Measurements from ENCODE around the gene WDR87. TPM values are rescaled to one million over a fixed set of nuclear protein-coding genes. Genes with fewer than 3 reads are reported as not detected.

The WDR87 gene
- total and polyA plus RNA-seq, 9 of the 15 experiments (the other 6 are each of a cell fraction or from before 2014, with no cell fraction given) = not detected

DNA sequence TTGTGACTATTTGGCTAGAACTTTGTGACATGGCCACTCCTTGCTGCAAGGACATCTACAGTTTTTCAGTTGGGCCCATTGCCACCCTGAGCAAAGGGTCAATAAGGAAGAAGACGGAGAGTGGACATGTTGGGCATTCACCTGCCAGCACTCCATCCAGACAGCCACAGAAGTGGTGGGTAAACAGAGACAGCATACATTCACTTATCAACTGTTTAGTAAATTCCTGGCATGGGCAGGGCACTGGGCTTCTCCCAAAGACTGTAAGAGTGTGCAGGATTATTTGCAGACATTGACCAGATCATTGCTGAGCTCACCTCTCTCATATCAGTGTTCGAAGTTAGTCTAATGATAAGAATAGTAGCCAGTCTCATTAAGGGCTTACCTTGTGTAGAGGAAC lies 29.8 kb upstream of the WDR87 start:
- no peak overlapping the region for H3K27ac ChIP-seq (ENCODE audit: extremely low read depth, low read depth, low read length)
- no peak for TF ChIP-seq TBL1XR1 (IDR thresholded peaks at IDR 0.05; ENCODE audit: low read length in 2 of 2)
- TF ChIP-seq, protein P1, sequence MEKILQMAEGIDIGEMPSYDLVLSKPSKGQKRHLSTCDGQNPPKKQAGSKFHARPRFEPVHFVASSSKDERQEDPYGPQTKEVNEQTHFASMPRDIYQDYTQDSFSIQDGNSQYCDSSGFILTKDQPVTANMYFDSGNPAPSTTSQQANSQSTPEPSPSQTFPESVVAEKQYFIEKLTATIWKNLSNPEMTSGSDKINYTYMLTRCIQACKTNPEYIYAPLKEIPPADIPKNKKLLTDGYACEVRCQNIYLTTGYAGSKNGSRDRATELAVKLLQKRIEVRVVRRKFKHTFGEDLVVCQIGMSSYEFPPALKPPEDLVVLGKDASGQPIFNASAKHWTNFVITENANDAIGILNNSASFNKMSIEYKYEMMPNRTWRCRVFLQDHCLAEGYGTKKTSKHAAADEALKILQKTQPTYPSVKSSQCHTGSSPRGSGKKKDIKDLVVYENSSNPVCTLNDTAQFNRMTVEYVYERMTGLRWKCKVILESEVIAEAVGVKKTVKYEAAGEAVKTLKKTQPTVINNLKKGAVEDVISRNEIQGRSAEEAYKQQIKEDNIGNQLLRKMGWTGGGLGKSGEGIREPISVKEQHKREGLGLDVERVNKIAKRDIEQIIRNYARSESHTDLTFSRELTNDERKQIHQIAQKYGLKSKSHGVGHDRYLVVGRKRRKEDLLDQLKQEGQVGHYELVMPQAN (IDR thresholded peaks at IDR 0.05; ENCODE audit: borderline replicate concordance) = no peak
- no peak for TF ChIP-seq BDP1 (IDR thresholded peaks at IDR 0.05; ENCODE audit: insufficient read depth, insufficient read length)
- TF ChIP-seq ZNF354B (CRISPR knock-in tag; IDR thresholded peaks at IDR 0.05) = no peak
- TF ChIP-seq ATF4 (CRISPR knock-in tag; IDR thresholded peaks at IDR 0.05) = no peak
- TF ChIP-seq, protein P2, sequence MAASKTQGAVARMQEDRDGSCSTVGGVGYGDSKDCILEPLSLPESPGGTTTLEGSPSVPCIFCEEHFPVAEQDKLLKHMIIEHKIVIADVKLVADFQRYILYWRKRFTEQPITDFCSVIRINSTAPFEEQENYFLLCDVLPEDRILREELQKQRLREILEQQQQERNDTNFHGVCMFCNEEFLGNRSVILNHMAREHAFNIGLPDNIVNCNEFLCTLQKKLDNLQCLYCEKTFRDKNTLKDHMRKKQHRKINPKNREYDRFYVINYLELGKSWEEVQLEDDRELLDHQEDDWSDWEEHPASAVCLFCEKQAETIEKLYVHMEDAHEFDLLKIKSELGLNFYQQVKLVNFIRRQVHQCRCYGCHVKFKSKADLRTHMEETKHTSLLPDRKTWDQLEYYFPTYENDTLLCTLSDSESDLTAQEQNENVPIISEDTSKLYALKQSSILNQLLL (CRISPR knock-in tag; IDR thresholded peaks at IDR 0.05; ENCODE audit: borderline replicate concordance) = no peak
- no peak for TF ChIP-seq CBX2 (IDR thresholded peaks at IDR 0.05; ENCODE audit: insufficient read depth, low read length, poor library complexity, severe bottlenecking)
- no peak for TF ChIP-seq ADNP (tag; IDR thresholded peaks at IDR 0.05)
- TF ChIP-seq, protein P3, sequence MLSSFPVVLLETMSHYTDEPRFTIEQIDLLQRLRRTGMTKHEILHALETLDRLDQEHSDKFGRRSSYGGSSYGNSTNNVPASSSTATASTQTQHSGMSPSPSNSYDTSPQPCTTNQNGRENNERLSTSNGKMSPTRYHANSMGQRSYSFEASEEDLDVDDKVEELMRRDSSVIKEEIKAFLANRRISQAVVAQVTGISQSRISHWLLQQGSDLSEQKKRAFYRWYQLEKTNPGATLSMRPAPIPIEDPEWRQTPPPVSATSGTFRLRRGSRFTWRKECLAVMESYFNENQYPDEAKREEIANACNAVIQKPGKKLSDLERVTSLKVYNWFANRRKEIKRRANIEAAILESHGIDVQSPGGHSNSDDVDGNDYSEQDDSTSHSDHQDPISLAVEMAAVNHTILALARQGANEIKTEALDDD (IDR thresholded peaks at IDR 0.05) = no peak
- no peak for TF ChIP-seq TCF7 (IDR thresholded peaks at IDR 0.05; ENCODE audit: borderline replicate concordance)
- H3K79me2 ChIP-seq (ENCODE audit: control insufficient read depth, insufficient read depth, low read length) = no peaks in the 10 kb centered on the region
- H2AFZ ChIP-seq (ENCODE audit: low read depth, low read length) = no peak overlapping the region
- POLR2A ChIA-PET = no interaction called here
- H3K4me1 ChIP-seq (replicated peaks in 1 of 2; ENCODE audit: control insufficient read depth in 2 of 2, insufficient read depth in 2 of 2, low read length in 2 of 2) = peaks cover 0 to 6% of the 10 kb centered on the region in 2 experiments; a peak in 2 of 5 replicates
- H3K4me2 ChIP-seq (ENCODE audit: insufficient read depth, low read length) = no peak overlapping the region
- in situ Hi-C loops (cut with MboI) = no loop called here
- H3K27me3 ChIP-seq (ENCODE audit: control insufficient read depth in 2 of 2, insufficient read depth in 2 of 2, low read length in 2 of 2) = peaks cover 0 to 7% of the 10 kb centered on the region in 2 experiments; a peak in 1 of 5 replicates
- no peak overlapping the region for H3K9ac ChIP-seq (ENCODE audit: insufficient read depth in 1 of 2, low read depth in 2 of 2, low read length in 2 of 2)
- CTCF ChIA-PET (ENCODE audit: low intra/inter-chr PET ratio) = no interaction called here
- H3K36me3 ChIP-seq (ENCODE audit: control insufficient read depth, insufficient read depth, low read length) = no peaks in the 10 kb centered on the region
- no peak for ATAC-seq
- DNase-seq (ENCODE audit: extremely low read depth in 1 of 4, low spot score in 3 of 4) = no peak
- 16% methylated on average over 2 of the region's 2 CpGs for WGBS (ENCODE audit: insufficient coverage, low coverage, missing lambda C conversion rate)
- FAIRE-seq = no peak
- H3K9me3 ChIP-seq (replicated peaks; ENCODE audit: control insufficient read depth, insufficient read depth, low read depth, low read length) = no peaks in the 10 kb centered on the region
- intact Hi-C loops (cut with micrococcal nuclease) = no loop called here
- H3K4me3 ChIP-seq = no peak overlapping the region
- H3K9me1 ChIP-seq (ENCODE audit: control insufficient read depth, insufficient read depth, low read length) = no peaks in the 10 kb centered on the region
- H4K20me1 ChIP-seq (replicated peaks; ENCODE audit: control insufficient read depth, insufficient read depth, low read length) = no peaks in the 10 kb centered on the region
- no TSS peak for BruUV-seq (replicated peaks)

Measured in K562 (cell line).